T-helper 17 cell (primary cell): Measurements from ENCODE around the gene NUFIP2. TPM values are rescaled to one million over a fixed set of nuclear protein-coding genes. Genes with fewer than 3 reads are reported as not detected.
"Not testable (repeated sequence)": the region's sequence is repeated elsewhere in the genome, so short reads cannot be mapped to it uniquely, and the experiment has no call there.

Experiments
- ATAC-seq: fragments of 150-1000 bp; cut with Tn5 transposase; 2 replicates; pipeline ENCODE4 v1.10.0; 2021; ENCODE audit warnings: mild to moderate bottlenecking, moderate library complexity
- DNase-seq, 3 donors: peaks; one replicate each; pipeline versions ENCODE4 v3.0.0 to v3.0.0-alpha.2; 2020 to 2021
- H3K9me3 ChIP-seq: one replicate; pipeline ENCODE4 v1.7.0; 2013; ENCODE audit warnings: low read length, mild to moderate bottlenecking; ENCODE audit not compliant: control insufficient read depth, poor library complexity, severe bottlenecking
- H3K27ac Mint-ChIP-seq: one replicate; pipeline ENCODE4 v1.8.0; 2022; ENCODE audit warnings: mild to moderate bottlenecking, moderate library complexity, mixed read lengths
- H3K27me3 Mint-ChIP-seq: one replicate; pipeline ENCODE4 v1.8.0; 2022; ENCODE audit warnings: mixed read lengths
- H3K36me3 Mint-ChIP-seq: one replicate; pipeline ENCODE4 v1.8.0; 2022; ENCODE audit warnings: low read depth, mixed read lengths
- H3K4me1 Mint-ChIP-seq: one replicate; pipeline ENCODE4 v1.8.0; 2022; ENCODE audit warnings: mild to moderate bottlenecking, mixed read lengths
- H3K4me3 Mint-ChIP-seq: one replicate; pipeline ENCODE4 v1.8.0; 2022; ENCODE audit warnings: mild to moderate bottlenecking, moderate library complexity, mixed read lengths
- total RNA-seq, 4 donors: library from RNA in 2 of 4; stranded (reverse) in 2 of 4; gene quantifications; one replicate each; pipeline ENCODE4 v1.2.3 and lab custom pipeline; 2022 to 2026

The NUFIP2 gene
- total RNA-seq, 2 donors from 2014 or later = 70.0 to 76.8 TPM

- H3K36me3 Mint-ChIP-seq = peaks cover 2% of the 10 kb centered on the region
- DNase-seq = no peak
- H3K9me3 ChIP-seq = no peaks in the 10 kb centered on the region
- no peak overlapping the region for H3K27ac Mint-ChIP-seq
- H3K4me3 Mint-ChIP-seq = no peak overlapping the region
- no peaks in the 10 kb centered on the region for H3K4me1 Mint-ChIP-seq
- no peak for ATAC-seq
- H3K27me3 Mint-ChIP-seq = no peaks in the 10 kb centered on the region
Observed at GRCh38 chr17:29242051-29242450, 51.9 kb downstream of the NUFIP2 start.

DNA sequence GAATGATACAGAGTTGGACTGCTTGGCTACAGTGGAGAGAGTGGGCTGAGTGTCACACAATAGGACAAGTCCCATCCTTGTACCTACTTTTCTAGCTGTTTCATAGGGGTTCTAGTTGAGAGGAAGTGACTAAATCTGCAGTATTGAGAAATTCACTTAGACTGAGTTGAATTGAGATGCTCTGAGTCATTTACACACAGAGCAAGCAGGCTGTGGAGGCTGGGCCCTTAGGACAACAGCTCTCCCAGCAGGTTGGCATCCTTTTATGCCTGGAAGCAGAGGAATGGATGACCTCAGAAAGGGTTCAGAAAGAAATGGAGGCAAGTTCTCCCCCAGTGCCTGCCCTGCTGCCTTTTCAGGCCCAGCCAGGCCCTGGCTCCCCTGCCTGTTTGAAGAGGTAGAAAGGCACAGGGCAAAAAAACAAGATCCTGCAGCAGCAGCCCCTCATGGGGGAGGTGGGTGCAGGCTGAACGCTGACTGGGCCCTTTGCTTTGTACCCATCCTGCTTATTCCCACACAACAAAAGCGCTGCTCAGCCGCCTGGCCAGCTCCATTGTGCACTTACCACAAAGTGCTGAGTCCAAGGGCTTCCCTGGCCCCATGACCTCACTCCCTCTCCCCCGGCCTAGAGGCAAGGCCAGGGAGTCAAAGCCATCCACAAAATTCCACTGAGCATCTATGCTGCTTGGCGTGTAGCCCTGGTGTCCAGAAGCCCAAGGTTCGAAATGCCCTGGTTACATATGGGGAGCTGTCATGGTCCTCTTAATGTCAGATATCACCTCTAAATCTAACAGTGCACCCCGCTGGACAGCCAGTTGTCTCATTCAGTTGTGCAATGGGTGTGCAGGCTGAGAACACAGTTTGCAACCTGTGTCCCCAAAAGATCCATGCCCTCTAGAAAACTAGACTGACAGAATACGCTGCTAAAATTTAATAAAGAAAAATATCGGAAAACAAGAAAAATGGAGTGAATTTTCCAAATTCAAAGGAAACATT, 52.7 kb downstream of the NUFIP2 start:
- no peaks in the 10 kb centered on the region for H3K4me1 Mint-ChIP-seq
- H3K27ac Mint-ChIP-seq = no peak overlapping the region
- H3K4me3 Mint-ChIP-seq = no peak overlapping the region
- ATAC-seq (peak; percentile 35), DNase-seq (no peak)
- no peaks in the 10 kb centered on the region for H3K27me3 Mint-ChIP-seq
- no peaks in the 10 kb centered on the region for H3K9me3 ChIP-seq
- peaks cover 2% of the 10 kb centered on the region for H3K36me3 Mint-ChIP-seq

GRCh38 chr17:29240477-29240876, 53.5 kb downstream of the NUFIP2 start:
- H3K27me3 Mint-ChIP-seq = no peaks in the 10 kb centered on the region
- no peak for ATAC-seq

DNA sequence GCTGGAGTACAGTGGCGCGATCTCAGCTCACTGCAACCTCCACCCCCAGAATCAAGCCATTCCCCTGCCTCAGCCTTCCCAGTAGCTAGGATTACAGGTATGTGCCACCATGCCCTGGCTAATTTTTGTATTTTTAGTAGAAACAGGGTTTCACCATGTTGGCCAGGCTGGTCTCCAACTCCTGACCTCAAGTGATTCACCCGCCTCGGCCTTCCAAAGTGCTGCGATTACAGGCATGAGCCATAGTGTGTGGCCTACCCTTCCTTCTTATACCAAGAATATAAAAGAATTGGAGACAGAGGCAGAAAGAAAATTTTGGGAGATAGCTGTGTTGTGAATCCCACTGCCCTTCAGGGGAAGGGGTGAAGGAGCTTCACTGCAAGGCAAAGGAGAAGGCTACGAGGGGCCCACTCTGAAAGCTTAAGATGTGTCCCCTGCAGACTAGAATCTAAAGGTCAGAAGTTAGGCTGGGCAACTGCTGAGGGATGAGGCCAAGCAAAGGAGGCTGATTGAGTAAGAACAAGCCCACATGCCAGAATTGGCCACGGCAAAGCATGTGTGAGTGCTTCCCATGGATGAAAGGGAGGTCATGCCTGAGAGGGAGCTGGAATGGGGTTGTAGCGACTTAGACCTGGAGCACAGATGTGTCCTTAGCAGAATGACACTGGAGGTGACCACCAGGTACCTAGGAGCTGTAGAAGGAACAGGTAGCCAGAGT, 55.7 kb downstream of the NUFIP2 start:
- H3K27me3 Mint-ChIP-seq = no peaks in the 10 kb centered on the region
- no peak for DNase-seq
- H3K27ac Mint-ChIP-seq = no peak overlapping the region
- H3K36me3 Mint-ChIP-seq = peaks cover 2% of the 10 kb centered on the region
- no peaks in the 10 kb centered on the region for H3K9me3 ChIP-seq
- H3K4me3 Mint-ChIP-seq = no peak overlapping the region
- peaks cover 2% of the 10 kb centered on the region for H3K4me1 Mint-ChIP-seq
- ATAC-seq = no peak

More at GRCh38 chr17:29240477-29240876, 53.5 kb downstream of the NUFIP2 start:
- no peak overlapping the region for H3K4me3 Mint-ChIP-seq
- H3K36me3 Mint-ChIP-seq = peaks cover 2% of the 10 kb centered on the region
- no peaks in the 10 kb centered on the region for H3K4me1 Mint-ChIP-seq
- H3K9me3 ChIP-seq = no peaks in the 10 kb centered on the region
- no peak overlapping the region for H3K27ac Mint-ChIP-seq
- DNase-seq = no peak

GRCh38 chr17:29237476-29238132, 56.3 kb downstream of the NUFIP2 start:
- ATAC-seq (no peak), DNase-seq (no peak)
- peaks cover 2% of the 10 kb centered on the region for H3K4me1 Mint-ChIP-seq
- no peaks in the 10 kb centered on the region for H3K9me3 ChIP-seq
- no peaks in the 10 kb centered on the region for H3K27me3 Mint-ChIP-seq
- no peak overlapping the region for H3K27ac Mint-ChIP-seq
- H3K36me3 Mint-ChIP-seq = peaks cover 2% of the 10 kb centered on the region
- no peak overlapping the region for H3K4me3 Mint-ChIP-seq

DNA sequence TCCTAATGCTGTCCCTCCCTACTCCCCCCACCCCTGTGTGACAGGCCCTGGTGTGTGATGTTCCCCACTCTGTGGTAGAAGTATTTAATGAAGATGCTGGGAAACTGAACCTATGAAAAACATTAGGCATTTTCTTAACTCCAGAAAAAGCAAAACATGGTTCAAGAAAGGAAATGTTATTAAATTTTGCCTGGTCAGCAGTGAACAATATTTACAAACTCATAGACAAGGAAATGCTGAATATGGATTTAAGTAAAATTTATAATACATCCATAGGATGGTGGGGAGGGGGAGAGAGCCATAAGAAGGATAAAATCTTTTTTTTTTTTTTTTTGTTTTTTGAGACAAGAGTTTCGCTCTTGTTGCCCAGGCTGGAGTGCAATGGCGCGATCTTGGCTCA, 58.0 kb downstream of the NUFIP2 start:
- Mint-ChIP-seq H3K36me3 (peaks cover 2% of the 10 kb centered on the region), H3K4me3 (no peak overlapping the region), H3K4me1 (peaks cover 2% of the 10 kb centered on the region), H3K27ac (no peak overlapping the region), H3K27me3 (no peaks in the 10 kb centered on the region)
- H3K9me3 ChIP-seq = no peaks in the 10 kb centered on the region
- ATAC-seq (no peak), DNase-seq (no peak)

DNA sequence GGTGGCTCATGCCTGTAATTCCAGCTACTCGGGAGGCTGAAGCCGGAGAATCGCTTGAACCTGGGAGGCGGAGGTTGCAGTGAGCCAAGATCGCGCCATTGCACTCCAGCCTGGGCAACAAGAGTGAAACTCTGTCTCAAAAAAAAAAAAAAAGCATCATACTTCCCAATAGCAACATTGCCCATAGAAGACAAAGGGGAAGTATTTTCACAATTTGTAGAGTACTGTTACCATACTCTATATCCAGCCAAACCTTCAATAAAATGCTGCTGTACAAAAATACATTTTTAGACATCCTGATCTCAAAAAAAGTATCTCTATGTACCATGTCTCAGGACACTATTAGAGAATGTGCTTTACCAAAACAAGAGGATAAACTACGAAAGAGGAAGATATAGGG, 59.0 kb downstream of the NUFIP2 start:
- H3K4me3 Mint-ChIP-seq, H3K27ac Mint-ChIP-seq, H3K36me3 Mint-ChIP-seq, ATAC-seq, H3K4me1 Mint-ChIP-seq, H3K9me3 ChIP-seq, H3K27me3 Mint-ChIP-seq, DNase-seq: not testable (repeated sequence)

- H3K36me3 Mint-ChIP-seq = peaks cover 2% of the 10 kb centered on the region
- ATAC-seq (no peak), DNase-seq (no peak)
- H3K27me3 Mint-ChIP-seq = peaks cover 5% of the 10 kb centered on the region
- no peak overlapping the region for H3K27ac Mint-ChIP-seq
- H3K4me1 Mint-ChIP-seq = peaks cover 6% of the 10 kb centered on the region
- H3K4me3 Mint-ChIP-seq = no peak overlapping the region
- no peaks in the 10 kb centered on the region for H3K9me3 ChIP-seq
Observed at GRCh38 chr17:29233301-29233700, 60.6 kb downstream of the NUFIP2 start.

DNA sequence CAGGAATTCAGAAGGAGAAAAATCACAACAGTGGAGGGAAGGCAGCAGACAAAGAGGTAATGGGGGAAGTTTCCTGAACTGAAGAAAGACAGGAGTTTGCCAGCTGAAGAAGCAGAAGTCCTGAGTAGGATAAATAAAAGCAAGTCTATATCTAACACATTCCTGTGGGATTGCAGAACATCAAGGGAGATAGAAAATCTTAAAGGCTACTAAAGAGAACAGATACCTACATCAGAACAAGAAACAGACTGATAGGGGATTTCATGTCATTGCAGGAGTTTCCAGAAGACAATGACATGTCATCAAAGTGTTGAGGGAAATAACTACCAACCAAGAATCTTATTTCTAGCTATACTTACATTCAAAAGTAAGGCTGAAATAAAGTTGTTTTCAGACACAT, 68.6 kb downstream of the NUFIP2 start:
- H3K4me1 Mint-ChIP-seq = peaks cover 11% of the 10 kb centered on the region
- peak overlapping the region; percentile 21 for H3K27ac Mint-ChIP-seq
- DNase-seq (no peak), ATAC-seq (no peak)
- no peak overlapping the region for H3K4me3 Mint-ChIP-seq
- H3K36me3 Mint-ChIP-seq = no peaks in the 10 kb centered on the region
- peaks cover 4% of the 10 kb centered on the region for H3K27me3 Mint-ChIP-seq
- no peaks in the 10 kb centered on the region for H3K9me3 ChIP-seq

DNA sequence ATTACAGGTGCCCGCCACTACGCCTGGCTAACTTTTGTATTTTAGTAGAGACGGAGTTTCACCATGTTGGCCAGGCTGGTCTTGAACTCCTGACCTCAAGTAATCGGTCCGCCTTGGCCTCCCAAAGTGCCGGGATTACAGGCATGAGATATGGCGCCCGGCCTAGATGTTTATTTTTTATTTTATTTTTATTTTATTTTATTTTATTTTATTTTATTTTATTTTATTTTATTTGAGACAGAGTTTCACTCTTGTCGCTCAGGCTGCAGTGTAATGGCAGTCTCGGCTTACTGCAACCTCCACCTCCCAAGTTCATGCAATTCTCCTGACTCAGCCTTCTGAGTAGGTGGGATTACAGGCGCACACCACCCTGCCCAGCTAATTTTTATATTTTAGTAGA, 72.6 kb downstream of the NUFIP2 start:
- not testable (repeated sequence) for H3K9me3 ChIP-seq, H3K36me3 Mint-ChIP-seq, H3K27me3 Mint-ChIP-seq, DNase-seq, ATAC-seq, H3K27ac Mint-ChIP-seq, H3K4me3 Mint-ChIP-seq
- H3K4me1 Mint-ChIP-seq = peaks cover 16% of the 10 kb centered on the region

- ATAC-seq (peak; percentile 95), DNase-seq (peak; percentile 46 to 58 (median 50))
- H3K27me3 Mint-ChIP-seq = peaks cover 11% of the 10 kb centered on the region
- H3K9me3 ChIP-seq = no peaks in the 10 kb centered on the region
- no peak overlapping the region for H3K4me3 Mint-ChIP-seq
- H3K36me3 Mint-ChIP-seq = no peaks in the 10 kb centered on the region
- no peak overlapping the region for H3K27ac Mint-ChIP-seq
- H3K4me1 Mint-ChIP-seq = peaks cover 9% of the 10 kb centered on the region
Observed at GRCh38 chr17:29219378-29220047, 74.4 kb downstream of the NUFIP2 start.

DNA sequence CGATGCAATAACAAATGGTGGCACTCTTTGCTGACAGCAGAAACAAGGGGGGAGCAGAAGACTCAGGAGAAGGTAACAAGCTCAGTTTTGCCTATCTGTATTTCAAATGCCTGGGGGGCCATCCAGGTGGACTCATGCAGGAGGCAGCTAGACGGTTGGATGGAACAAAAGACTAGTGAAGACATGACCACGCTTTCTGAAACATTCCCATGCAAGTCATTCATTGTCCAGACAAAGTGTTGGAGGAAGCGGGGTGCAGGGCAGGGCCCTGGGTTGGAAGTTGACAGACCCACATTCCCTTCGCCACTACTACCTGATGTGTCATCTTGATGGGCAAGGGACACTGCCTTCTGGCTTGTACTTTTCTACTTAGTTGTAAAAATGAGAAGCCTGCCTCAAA, 77.1 kb downstream of the NUFIP2 start:
- DNase-seq (no peak), ATAC-seq (no peak)
- H3K27me3 Mint-ChIP-seq = peaks cover 11% of the 10 kb centered on the region
- H3K9me3 ChIP-seq = no peaks in the 10 kb centered on the region
- no peaks in the 10 kb centered on the region for H3K36me3 Mint-ChIP-seq
- no peak overlapping the region for H3K4me3 Mint-ChIP-seq
- peaks cover 9% of the 10 kb centered on the region for H3K4me1 Mint-ChIP-seq
- H3K27ac Mint-ChIP-seq = peak overlapping the region; percentile 8

- peaks cover 11% of the 10 kb centered on the region for H3K27me3 Mint-ChIP-seq
- no peaks in the 10 kb centered on the region for H3K9me3 ChIP-seq
- ATAC-seq = no peak
- no peak overlapping the region for H3K4me3 Mint-ChIP-seq
- H3K27ac Mint-ChIP-seq = peak overlapping the region; percentile 8
- H3K36me3 Mint-ChIP-seq = no peaks in the 10 kb centered on the region
- H3K4me1 Mint-ChIP-seq = peaks cover 9% of the 10 kb centered on the region
- DNase-seq = no peak
Observed at GRCh38 chr17:29216181-29216580, 77.8 kb downstream of the NUFIP2 start.
